Measurements from ENCODE around the gene OSTF1.

Gene OSTF1

GRCh38 chr9:75087824-75088645 is at the start of gene OSTF1, which contains the start of gene NMRK1:
OSTF1 (plus strand) TSS chr9:75088514; CDS start chr9:75088693, 179 bp downstream.
NMRK1 (minus strand) TSS chr9:75088155; CDS start chr9:75083115, 5,040 bp downstream.
- DNase-seq (ENCODE audit: low read depth, low spot score) = peak; percentile 95

- DNase-seq (ENCODE audit: low read depth, low spot score) = no peak
Observed at GRCh38 chr9:75039009-75039408, 49.3 kb upstream of the OSTF1 start.

GRCh38 chr9:75039801-75040200 is 48.5 kb upstream of the OSTF1 start:
- no peak for DNase-seq (ENCODE audit: low read depth, low spot score)

GRCh38 chr9:75041041-75041440 is 47.3 kb upstream of the OSTF1 start:
- no peak for DNase-seq (ENCODE audit: low read depth, low spot score)

- no peak for DNase-seq (ENCODE audit: low read depth, low spot score)
Observed at GRCh38 chr9:75046725-75047345, 41.5 kb upstream of the OSTF1 start.

GRCh38 chr9:75047506-75047905 is 40.8 kb upstream of the OSTF1 start:
- DNase-seq (ENCODE audit: low read depth, low spot score) = no peak

- no peak for DNase-seq (ENCODE audit: low read depth, low spot score)
Observed at GRCh38 chr9:75051285-75051684, 37.0 kb upstream of the OSTF1 start.

- DNase-seq (ENCODE audit: low read depth, low spot score) = no peak
Observed at GRCh38 chr9:75053869-75054268, 34.4 kb upstream of the OSTF1 start.

- no peak for DNase-seq (ENCODE audit: low read depth, low spot score)
Observed at GRCh38 chr9:75054368-75055001, 33.8 kb upstream of the OSTF1 start.

- DNase-seq (ENCODE audit: low read depth, low spot score) = no peak
Observed at GRCh38 chr9:75061169-75061568, 27.1 kb upstream of the OSTF1 start.

GRCh38 chr9:75063556-75064305 is 24.6 kb upstream of the OSTF1 start:
- no peak for DNase-seq (ENCODE audit: low read depth, low spot score)

- no peak for DNase-seq (ENCODE audit: low read depth, low spot score)
Observed at GRCh38 chr9:75064307-75065025, 23.8 kb upstream of the OSTF1 start.

- DNase-seq (ENCODE audit: low read depth, low spot score) = no peak
Observed at GRCh38 chr9:75065510-75065909, 22.8 kb upstream of the OSTF1 start.

- no peak for DNase-seq (ENCODE audit: low read depth, low spot score)
Observed at GRCh38 chr9:75067894-75068293, 20.4 kb upstream of the OSTF1 start.

- no peak for DNase-seq (ENCODE audit: low read depth, low spot score)
Observed at GRCh38 chr9:75069171-75069570, 19.1 kb upstream of the OSTF1 start.

GRCh38 chr9:75071530-75072122 is 16.7 kb upstream of the OSTF1 start:
- no peak for DNase-seq (ENCODE audit: low read depth, low spot score)

GRCh38 chr9:75072895-75073294 is 15.4 kb upstream of the OSTF1 start:
- DNase-seq (ENCODE audit: low read depth, low spot score) = no peak

- DNase-seq (ENCODE audit: low read depth, low spot score) = no peak
Observed at GRCh38 chr9:75081632-75082031, 6.7 kb upstream of the OSTF1 start.

GRCh38 chr9:75083188-75083970 is 4.9 kb upstream of the OSTF1 start:
- peak; percentile 59 for DNase-seq (ENCODE audit: low read depth, low spot score)

- peak; percentile 28 for DNase-seq (ENCODE audit: low read depth, low spot score)
Observed at GRCh38 chr9:75084081-75084672, 4.1 kb upstream of the OSTF1 start.

All from ELF-1 (cell line).